GM18873 (cell line): Measurements from ENCODE around the gene PARD3B.

Experiments used
- ATAC-seq: cut with Tn5 transposase; IDR thresholded peaks from one replicate; pipeline ENCODE4 v1.9.1; 2021; ENCODE audit warnings: mild to moderate bottlenecking, moderate library complexity, moderate number of reproducible peaks; ENCODE audit not compliant: unreplicated experiment, low FRiP score

Gene PARD3B

GRCh38 chr2:205556841-205557539, 1011.7 kb downstream of the PARD3B start:
- ATAC-seq, result no peak

GRCh38 chr2:205557873-205558272, 1012.6 kb downstream of the PARD3B start:
- no peak for ATAC-seq

GRCh38 chr2:205561441-205561840, 1016.2 kb downstream of the PARD3B start:
- ATAC-seq, result no peak

- ATAC-seq, result no peak
Observed at GRCh38 chr2:205563646-205564045, 1018.4 kb downstream of the PARD3B start.

GRCh38 chr2:205564346-205565141, 1019.3 kb downstream of the PARD3B start:
- ATAC-seq, result no peak

DNA sequence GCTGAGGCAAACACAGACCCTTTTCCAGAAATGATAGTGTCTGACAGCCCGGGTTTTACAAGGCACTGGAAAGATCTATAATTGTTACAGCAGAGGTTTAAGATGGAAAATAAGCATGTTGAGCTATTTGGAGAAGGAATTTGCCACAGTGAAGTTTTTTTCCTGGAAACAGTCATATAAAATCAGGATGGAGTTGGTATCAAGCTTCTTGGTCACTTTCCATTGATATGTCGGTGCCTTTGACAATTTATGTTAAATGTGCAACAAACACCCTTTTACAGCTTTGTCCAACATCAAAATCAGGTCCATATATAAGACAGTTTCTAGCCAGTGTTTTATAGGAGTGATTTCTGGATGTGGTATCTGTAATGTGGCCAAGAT, 1019.9 kb downstream of the PARD3B start:
- ATAC-seq, result no peak

- no peak for ATAC-seq
Observed at GRCh38 chr2:205566606-205567168, 1021.4 kb downstream of the PARD3B start.

DNA sequence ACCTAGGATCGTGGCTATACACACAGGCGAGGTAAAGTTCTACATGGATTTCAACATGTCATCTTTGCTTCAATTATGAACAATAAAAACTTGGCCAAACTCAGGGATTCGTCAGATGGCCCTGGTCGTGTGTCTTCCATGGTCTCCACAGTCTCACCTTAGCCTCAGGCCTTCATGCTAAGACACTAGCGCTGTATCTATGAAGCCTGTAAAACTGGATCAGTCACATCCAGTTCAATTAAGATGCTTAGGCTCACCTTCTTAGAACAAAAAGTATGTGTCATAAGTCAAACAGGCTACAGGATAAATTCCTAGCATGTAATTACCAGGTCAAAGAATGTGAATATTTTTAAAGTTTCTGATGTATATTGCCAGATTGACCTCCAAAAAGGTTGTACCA, 1023.3 kb downstream of the PARD3B start:
- no peak for ATAC-seq

DNA sequence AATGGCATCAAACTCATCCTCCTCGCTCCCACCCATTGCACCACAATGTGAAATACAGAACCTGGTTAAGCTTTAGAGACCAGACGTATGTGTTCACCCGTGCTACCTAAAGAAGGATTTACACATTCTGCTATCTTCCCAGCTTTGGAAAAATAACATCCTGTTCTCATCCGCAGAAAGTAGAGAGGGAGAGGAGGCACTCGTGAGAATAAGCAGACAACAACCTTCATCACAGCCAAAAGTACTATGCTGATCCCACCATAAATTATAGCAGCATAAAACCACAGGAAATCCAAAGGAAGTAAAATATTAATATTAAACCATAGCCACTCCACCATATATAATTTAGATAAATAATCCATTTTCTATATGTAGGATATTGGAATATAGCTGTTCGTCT, 1025.4 kb downstream of the PARD3B start:
- no peak for ATAC-seq

DNA sequence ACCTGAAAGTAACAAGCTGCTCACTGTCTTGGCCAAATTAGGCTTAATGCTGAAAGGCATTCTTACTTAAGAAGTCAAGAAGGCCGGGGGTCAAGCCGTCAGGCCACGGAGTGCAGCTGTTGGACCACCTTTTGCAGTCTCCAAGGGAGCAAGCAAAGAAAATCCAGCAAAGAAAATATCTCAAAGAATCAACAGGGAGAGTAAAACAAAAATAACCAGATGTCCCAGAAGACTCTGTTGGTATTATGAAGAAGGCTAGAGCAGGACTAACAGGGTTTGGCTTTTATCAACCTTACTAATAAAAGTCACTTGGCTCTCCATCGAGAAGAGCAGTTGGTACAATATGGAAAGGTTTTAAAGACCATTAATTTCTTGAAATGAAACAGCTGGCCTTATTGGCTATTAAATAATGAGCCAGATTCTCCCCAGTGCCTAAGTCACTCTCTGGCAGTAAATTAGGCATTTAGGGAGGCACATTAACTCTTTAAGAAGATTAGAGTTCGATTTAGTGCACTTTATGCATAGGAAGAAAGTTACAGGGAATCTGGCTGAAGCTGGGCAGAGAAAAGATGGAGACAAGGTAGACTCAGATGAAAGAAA, 1026.2 kb downstream of the PARD3B start:
- no peak for ATAC-seq

DNA sequence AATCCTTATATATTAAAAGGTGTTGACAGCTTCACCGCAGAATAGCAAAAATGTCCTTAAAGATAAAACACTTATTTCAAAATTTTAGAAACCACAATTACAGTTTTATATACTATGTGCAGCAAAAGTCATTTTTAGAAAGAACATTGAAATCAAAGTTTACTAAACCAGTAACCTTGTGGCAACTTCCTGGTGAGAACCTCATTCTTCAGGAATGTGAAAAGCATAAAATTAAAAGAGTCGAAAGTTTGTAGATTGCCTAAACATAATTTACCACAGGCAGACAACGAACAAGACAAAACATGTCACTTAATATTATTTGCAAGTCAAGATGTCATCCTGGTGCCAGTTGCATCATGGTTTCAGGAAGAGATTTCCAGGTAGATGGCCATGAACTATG, 1028.7 kb downstream of the PARD3B start:
- ATAC-seq, result no peak

GRCh38 chr2:205579335-205579734, 1034.1 kb downstream of the PARD3B start:
- ATAC-seq, result no peak

DNA sequence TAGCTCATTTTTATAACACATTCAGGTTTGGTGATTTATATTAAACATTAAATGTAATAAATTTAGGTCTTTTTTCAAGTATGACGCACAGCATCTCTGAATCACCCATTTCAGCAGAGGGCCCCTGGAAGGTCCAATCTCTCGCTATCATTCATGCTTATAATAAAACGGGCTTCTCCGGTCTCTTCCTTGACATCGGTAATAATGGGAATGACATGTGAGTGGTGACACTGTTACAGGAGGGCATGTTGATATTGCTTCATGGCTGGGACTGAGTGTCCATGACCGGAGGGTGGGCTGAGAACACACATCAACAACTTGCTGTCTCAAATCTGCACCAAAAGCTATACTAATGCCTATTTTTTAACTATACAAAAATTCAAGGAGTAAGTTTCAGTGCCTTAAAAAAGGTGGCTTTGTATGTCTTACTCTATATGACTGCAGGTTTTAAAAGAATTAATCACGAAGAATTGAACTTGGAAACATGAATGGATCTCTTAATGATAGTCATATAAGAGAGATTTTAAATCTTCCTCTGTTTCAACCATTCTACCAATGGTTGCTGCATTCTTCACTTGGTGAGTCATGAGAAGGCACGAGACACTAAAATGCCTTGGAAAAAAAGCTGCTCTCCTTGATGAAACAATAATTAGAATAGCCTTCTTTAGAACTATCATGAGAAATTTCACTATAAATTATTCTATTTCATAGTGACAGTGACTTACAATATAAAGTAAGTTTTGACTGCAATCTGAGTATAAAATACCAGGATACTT, 1035.1 kb downstream of the PARD3B start:
- no peak for ATAC-seq

DNA sequence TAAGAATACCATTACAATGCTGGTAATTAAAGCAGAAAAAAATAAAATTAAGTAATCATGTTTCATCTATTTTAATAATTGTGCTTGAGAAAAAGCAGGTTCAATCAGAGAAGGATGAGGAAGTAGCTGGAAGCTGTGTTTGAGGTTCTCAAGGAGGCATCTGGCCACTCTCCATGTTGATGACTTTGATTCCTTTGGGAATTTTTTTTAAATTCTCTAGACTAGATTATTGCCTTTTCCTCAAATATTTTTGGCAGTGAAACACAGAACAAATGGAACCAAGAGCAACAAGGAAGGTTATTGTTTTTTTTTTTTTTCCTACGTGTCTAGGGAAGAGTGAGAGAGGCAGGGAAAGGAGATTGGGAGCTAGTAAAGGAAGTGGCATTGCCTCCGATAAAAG, 1037.1 kb downstream of the PARD3B start:
- no peak for ATAC-seq

DNA sequence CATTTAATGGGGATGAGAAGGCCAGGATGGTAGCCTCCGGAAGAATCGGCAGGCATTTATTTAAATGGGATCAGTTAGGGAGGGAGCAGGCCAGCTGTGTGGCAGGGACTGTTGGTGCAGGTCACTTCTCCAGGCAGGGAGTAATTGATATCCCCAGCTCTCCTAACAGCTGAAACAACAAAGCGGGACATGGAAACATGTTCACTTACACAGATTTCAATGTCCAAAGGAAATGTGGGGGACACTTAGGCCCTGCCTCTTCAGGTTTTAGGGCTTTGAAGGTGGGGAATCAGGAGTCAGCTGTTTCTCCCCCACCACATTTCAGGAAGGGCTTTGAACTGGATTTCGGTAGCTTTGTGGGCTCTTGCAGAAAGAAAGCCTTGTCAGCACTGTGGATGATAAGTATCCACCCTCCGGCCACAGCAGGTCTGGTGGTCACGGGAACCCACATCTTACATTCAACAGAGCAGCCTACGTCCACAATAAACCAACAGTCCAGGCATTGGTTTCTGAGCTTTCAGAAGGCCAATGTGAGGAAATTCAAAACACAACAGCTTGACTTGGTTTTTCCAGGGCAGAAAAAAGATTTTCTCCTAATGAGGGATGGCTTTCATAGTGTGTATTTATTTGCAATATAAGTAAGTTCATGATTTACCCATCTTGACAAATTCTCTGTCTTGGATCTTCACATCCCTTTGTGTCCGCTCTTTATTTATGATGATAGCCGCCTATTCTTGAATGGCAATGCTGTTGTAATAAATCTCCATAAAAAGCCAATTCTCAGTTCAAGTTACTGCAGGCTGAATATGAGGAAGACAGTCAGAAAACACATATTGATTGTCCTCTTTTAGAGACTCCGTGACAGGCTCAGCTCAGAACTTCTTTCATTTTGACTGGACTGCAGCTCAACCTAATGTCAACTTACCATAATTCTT, 1040.4 kb downstream of the PARD3B start:
- ATAC-seq, result no peak

GRCh38 chr2:205586626-205587025, 1041.4 kb downstream of the PARD3B start:
- no peak for ATAC-seq

- no peak for ATAC-seq
Observed at GRCh38 chr2:205589479-205589878, 1044.2 kb downstream of the PARD3B start.

GRCh38 chr2:205590759-205591158, 1045.5 kb downstream of the PARD3B start:
- no peak for ATAC-seq

- no peak for ATAC-seq
Observed at GRCh38 chr2:205593891-205594290, 1048.6 kb downstream of the PARD3B start.
